ENCODE results near the gene OTOG.

OTOG gene

DNA sequence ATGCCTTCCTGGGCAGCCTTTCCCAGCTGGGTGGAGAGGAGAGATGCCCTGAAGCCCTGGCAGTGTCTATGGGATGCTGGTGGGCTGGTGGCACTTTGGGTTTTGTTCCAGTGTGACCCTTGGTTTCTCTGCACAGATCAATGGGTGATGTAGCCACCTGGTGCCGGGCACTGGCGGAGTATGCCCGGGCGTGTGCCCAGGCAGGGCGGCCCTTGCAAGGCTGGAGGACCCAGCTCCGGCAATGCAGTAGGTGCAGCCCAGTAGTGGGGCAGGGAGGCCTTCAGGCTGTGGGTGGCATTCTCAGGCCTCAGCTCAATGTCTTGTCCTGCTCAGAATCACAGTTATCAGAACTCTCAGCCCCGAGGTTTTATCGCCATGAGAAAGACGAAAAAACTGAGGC lies 11.9 kb downstream of the OTOG start:
- H3K9me3 ChIP-seq (ENCODE audit: insufficient read depth, low read depth, low read length) = no peaks in the 10 kb centered on the region
- no peak overlapping the region for H3K9ac ChIP-seq (ENCODE audit: low read depth, low read length, poor library complexity, severe bottlenecking)
- no peak overlapping the region for H2AFZ ChIP-seq (ENCODE audit: low read length)

DNA sequence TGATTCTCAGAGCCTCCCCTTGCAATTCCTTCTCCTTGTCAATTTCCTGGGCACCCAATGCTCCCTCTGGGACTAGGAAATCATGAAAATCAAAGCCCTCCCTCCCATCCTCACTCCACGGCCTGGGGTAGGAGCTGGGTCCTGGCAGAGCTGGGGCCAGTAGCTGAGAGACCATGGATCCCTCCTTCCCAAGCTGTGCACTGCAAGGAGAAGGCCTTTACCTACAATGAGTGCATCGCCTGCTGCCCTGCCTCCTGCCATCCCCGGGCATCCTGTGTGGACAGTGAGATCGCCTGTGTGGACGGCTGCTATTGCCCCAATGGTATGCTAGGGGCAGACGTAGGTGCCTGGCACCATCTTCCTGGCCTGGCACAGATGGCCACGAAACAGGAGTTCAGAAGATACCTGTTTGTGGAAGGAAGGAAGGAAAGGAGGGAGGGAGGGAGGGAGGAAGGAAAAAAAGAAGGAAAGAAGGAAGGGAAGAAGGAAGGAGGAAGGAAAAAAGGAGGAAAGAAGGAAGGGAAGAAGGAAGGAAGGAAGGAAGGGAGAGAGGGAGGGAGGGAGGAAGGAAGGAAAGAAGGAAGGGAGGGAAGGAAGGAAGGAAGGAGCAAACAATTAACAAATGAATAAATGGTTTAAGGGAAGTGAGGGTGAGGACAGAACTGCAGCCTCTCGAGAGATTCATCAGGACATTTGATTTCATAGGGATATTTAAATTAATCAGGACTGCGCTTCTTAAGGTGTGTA lies 12.5 kb downstream of the OTOG start:
- Histone ChIP-seq H3K27me3 (ENCODE audit: insufficient read depth, low read length, poor library complexity, severe bottlenecking) (no peaks in the 10 kb centered on the region), H3K9ac (ENCODE audit: low read depth, low read length, poor library complexity, severe bottlenecking) (no peak overlapping the region), H3K4me3 (ENCODE audit: low read length, poor library complexity, severe bottlenecking) (no peak overlapping the region), H3K36me3 (ENCODE audit: insufficient read depth, low read length) (no peaks in the 10 kb centered on the region), H4K20me1 (ENCODE audit: insufficient read depth, low read length, poor library complexity, severe bottlenecking) (no peaks in the 10 kb centered on the region), H3K79me2 (ENCODE audit: insufficient read depth, low read length) (no peaks in the 10 kb centered on the region), H3K9me2 (replicated peaks; ENCODE audit: low read depth, low read length) (no peaks in the 10 kb centered on the region), H3F3A (ENCODE audit: low read depth) (no peaks in the 10 kb centered on the region), H3K4me1 (ENCODE audit: insufficient read depth, low read length, poor library complexity, severe bottlenecking) (no peaks in the 10 kb centered on the region), H3K9me3 (ENCODE audit: insufficient read depth, low read depth, low read length) (no peaks in the 10 kb centered on the region), H2AFZ (ENCODE audit: low read length) (no peak overlapping the region), H3K4me2 (ENCODE audit: low read depth, low read length, poor library complexity, severe bottlenecking) (no peak overlapping the region)
- TF ChIP-seq EZH2phosphoT487 (IDR thresholded peaks at IDR 0.05; ENCODE audit: borderline replicate concordance) (no peak), CTCF (conservative IDR thresholded peaks at IDR 0.05; ENCODE audit: low read length) (no peak)

More for the DNA sequence above, 11.9 kb downstream of the OTOG start:
- H3K4me2 ChIP-seq (ENCODE audit: low read depth, low read length, poor library complexity, severe bottlenecking) = no peak overlapping the region
- H3K4me1 ChIP-seq (ENCODE audit: insufficient read depth, low read length, poor library complexity, severe bottlenecking) = no peaks in the 10 kb centered on the region
- no peaks in the 10 kb centered on the region for H4K20me1 ChIP-seq (ENCODE audit: insufficient read depth, low read length, poor library complexity, severe bottlenecking)
- no peaks in the 10 kb centered on the region for H3K36me3 ChIP-seq (ENCODE audit: insufficient read depth, low read length)
- H3F3A ChIP-seq (ENCODE audit: low read depth) = no peaks in the 10 kb centered on the region
- no peaks in the 10 kb centered on the region for H3K79me2 ChIP-seq (ENCODE audit: insufficient read depth, low read length)
- H3K9me2 ChIP-seq (replicated peaks; ENCODE audit: low read depth, low read length) = no peaks in the 10 kb centered on the region
- TF ChIP-seq EZH2phosphoT487 (IDR thresholded peaks at IDR 0.05; ENCODE audit: borderline replicate concordance) = no peak
- no peak for TF ChIP-seq CTCF (conservative IDR thresholded peaks at IDR 0.05; ENCODE audit: low read length)
- no peak overlapping the region for H3K4me3 ChIP-seq (ENCODE audit: low read length, poor library complexity, severe bottlenecking)
- H3K27me3 ChIP-seq (ENCODE audit: insufficient read depth, low read length, poor library complexity, severe bottlenecking) = no peaks in the 10 kb centered on the region

DNA sequence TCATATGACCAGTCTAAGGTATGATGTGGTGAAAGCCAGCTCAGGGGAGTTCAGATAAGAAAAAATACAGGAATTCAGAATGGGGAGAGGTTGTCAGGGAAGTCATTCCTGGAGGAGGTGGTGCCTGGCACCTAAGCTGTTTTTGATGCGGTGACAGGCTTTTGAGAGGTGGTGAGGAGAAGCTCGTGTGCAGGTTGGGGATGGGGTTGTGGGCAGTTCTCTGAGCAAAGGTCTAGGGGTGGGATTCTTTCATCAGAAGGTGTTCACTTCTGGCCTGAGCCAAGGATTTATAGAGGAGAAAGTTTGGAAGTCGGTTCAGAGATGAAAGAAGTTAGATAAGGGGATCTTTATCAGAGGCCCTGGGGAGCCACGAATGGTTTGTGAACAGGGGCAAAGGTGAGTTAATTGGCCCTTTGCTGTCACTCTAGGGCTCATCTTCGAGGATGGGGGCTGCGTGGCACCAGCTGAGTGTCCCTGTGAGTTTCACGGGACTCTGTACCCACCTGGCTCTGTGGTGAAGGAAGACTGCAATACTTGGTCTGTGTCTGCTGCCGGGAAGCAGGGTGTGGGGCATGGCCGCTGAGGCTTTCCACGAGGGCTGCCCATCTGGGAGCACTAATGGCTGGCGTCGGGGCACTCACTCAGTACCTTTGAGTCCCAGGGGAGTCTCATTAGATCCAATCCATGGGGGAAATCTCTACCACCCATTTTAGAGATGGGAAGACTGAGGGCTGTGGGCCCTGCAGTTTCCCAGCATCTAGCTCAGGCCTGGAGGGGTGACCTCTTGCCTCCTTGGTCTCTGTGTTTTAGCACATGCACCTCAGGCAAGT lies 13.4 kb downstream of the OTOG start:
- Histone ChIP-seq H4K20me1 (ENCODE audit: insufficient read depth, low read length, poor library complexity, severe bottlenecking) (no peaks in the 10 kb centered on the region), H3K36me3 (ENCODE audit: insufficient read depth, low read length) (no peaks in the 10 kb centered on the region), H3K4me1 (ENCODE audit: insufficient read depth, low read length, poor library complexity, severe bottlenecking) (no peaks in the 10 kb centered on the region), H2AFZ (ENCODE audit: low read length) (no peak overlapping the region), H3K4me2 (ENCODE audit: low read depth, low read length, poor library complexity, severe bottlenecking) (no peak overlapping the region), H3K9ac (ENCODE audit: low read depth, low read length, poor library complexity, severe bottlenecking) (no peak overlapping the region), H3K27me3 (ENCODE audit: insufficient read depth, low read length, poor library complexity, severe bottlenecking) (no peaks in the 10 kb centered on the region), H3K79me2 (ENCODE audit: insufficient read depth, low read length) (no peaks in the 10 kb centered on the region), H3F3A (ENCODE audit: low read depth) (no peaks in the 10 kb centered on the region), H3K9me2 (replicated peaks; ENCODE audit: low read depth, low read length) (no peaks in the 10 kb centered on the region), H3K9me3 (ENCODE audit: insufficient read depth, low read depth, low read length) (no peaks in the 10 kb centered on the region), H3K4me3 (ENCODE audit: low read length, poor library complexity, severe bottlenecking) (no peak overlapping the region)
- TF ChIP-seq CTCF (conservative IDR thresholded peaks at IDR 0.05; ENCODE audit: low read length) (no peak), EZH2phosphoT487 (IDR thresholded peaks at IDR 0.05; ENCODE audit: borderline replicate concordance) (no peak)
